Fibroblast of skin of back (primary cell): Measurements from ENCODE around the gene RBBP4.
"Not testable (repeated sequence)": the region's sequence is repeated elsewhere in the genome, so short reads cannot be mapped to it uniquely, and the experiment has no call there.

Experiments used
- DNase-seq: peaks from one replicate; pipeline ENCODE4 v3.0.0-alpha.2; 2013

Gene RBBP4

DNA sequence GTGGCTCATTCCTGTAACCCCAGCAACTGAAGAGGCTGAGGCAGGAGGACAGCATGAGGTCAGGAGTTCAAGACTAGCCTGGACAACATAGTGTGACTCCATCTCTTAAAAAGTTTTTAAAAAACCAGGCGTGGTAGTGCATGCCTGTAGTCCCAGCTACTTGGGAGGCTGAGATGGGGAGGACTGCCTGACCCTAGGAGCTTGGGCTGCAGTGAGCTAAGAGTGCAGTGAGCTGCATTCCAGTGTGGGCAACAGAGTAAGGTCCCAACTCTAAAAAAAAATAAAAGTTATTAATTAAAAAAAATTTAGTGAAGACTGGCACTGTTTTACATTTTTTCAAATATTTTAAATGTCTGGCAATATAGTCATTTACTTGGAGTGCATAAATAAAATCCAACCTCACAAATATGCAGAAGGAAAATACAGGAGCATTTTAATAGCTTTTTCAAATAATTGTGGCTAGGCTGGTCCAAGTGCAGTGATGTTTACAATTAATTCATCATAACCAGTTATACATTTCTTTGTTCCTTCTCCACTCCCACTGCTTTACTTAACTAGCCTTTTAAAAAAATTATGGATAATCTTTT, 11.4 kb upstream of the RBBP4 start:
- peak; percentile 86 for DNase-seq

DNA sequence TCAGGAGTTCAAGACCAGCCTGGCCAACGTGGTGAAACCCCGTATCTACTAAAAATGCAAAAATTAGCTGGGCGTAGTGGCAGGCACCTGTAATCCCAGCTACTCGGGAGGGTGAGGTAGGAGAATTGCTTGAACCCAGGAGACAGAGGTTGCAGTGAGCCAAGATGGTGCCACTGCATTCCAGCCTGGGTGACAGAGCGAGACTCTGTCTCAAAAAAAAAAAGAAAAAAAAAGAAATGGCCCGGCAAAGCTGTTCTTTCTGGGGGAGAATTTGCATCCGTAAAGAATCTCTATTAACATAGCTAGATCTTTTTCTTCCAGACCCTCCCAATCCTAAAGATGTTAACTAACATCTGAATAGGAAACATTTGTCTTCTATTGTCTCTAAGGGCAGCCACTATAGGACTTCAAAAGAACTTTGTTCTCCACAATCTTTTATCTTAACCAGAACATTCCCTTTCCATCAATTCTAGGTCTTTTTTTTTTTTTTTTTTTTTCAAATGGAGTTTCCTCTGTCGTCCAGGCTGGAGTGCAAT, 8.6 kb upstream of the RBBP4 start:
- not testable (repeated sequence) for DNase-seq

DNA sequence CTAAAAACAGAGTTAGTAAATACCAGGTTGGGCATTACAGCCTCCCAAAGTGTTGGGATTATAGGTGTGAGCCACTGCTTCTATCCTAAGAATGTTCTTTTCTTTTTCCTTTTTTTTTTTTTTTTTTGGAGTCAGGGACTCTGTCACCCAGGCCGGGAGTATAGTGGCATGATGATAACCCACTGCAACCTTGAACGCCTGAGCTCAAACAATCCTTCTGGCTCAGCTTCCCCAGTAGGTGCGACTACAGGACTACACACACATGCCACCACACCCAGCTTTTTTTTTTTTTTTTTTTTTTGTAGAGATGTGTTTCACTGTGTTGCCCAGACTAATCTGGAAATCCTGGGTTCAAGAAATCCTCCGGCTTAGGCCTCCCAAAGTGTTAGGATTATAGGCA, 6.6 kb upstream of the RBBP4 start:
- DNase-seq, result no peak

DNA sequence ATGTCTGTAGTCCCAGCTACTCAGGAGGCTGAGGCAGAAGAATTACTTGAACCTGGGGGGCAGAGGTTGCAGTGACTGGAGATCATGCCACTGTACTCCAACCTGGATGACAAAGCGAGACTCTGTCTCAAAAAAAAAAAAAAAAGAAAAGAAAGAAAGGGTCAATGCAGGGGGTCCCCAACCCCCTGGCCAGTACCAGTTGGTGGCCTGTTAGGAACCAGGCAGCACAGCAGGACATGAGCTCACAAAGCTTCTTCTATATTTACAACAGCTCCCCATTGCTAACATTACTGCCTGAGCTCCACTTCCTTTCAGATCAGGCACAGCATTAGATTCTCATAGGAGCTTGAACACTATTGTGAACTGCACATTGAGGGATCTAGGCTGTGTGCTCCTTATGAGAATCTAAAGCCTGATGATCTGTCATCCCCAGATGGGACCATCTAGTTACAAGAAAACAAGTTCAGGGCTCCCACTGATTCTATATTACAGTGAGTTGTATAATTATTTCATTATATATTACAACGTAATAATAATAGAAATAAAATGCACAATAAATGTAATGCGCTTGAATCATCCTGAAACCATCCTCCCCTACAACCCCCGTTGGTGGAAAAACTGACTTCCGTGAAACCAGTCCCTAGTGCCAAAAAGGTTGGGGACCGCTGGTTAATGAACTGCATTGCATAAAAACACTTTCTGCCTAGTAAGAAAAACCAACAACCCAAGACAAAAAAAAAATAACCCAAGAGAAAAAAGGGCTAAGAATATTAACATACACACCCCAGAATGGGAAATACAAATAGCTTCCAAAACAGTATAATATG, 3.5 kb upstream of the RBBP4 start:
- DNase-seq, result peak; percentile 4

DNA sequence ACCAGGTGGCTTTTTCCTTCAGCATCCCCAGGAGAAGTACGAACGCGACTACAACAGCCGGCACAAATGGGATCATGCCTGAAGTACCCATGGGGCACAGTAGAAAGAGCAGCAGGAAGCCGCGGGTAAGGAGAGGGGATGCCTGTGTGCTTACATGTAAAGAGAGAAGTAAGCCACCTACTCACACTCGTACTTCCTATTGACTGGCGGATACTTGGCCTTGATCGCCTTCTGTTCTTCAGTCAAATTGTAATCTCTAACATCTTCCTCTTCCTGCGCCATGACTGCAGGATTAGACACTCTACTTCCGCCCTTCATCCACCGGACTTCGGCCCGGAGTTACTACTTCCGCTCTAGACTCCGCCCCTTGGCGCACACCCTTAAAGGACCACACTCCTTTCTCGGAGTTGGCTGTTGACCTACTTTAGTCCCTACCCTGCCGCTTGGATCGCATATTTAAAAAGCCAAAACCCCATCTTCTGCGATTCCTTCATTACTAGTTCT, 708 bp upstream of the RBBP4 start, which contains the start of gene ZBTB8OS:
Gene ZBTB8OS, minus strand, starts transcription at position 303 of the 504 bp plus-strand sequence. Its CDS starts 21 bp downstream, at position 282.
- peak; percentile 94 for DNase-seq

DNA sequence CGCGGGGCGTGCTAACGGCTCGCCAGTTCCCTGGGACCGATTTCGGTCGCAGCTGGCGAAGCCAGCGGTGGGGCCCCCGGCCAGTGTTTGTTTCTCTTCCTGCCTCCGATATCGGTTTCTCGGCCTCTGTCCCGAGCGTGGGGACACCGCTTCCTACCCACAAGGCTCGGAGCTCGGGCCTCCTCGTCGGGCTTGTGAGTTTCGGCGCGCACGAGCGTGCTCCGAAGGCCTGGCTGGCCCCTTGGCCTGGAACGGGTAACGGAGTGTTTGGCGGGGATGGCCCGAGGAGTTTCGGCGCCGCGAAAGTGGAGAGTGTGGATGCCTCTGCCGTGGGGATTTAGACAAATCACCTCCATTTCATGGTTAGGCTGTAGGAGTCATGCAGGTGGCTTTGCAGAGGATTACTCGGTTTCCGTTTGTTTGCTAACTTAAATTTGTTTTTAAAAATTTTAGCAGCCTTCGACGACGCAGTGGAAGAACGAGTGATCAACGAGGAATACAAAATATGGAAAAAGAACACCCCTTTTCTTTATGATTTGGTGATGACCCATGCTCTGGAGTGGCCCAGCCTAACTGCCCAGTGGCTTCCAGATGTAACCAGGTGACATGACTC, 559 bp downstream of the RBBP4 start:
- no peak for DNase-seq

DNA sequence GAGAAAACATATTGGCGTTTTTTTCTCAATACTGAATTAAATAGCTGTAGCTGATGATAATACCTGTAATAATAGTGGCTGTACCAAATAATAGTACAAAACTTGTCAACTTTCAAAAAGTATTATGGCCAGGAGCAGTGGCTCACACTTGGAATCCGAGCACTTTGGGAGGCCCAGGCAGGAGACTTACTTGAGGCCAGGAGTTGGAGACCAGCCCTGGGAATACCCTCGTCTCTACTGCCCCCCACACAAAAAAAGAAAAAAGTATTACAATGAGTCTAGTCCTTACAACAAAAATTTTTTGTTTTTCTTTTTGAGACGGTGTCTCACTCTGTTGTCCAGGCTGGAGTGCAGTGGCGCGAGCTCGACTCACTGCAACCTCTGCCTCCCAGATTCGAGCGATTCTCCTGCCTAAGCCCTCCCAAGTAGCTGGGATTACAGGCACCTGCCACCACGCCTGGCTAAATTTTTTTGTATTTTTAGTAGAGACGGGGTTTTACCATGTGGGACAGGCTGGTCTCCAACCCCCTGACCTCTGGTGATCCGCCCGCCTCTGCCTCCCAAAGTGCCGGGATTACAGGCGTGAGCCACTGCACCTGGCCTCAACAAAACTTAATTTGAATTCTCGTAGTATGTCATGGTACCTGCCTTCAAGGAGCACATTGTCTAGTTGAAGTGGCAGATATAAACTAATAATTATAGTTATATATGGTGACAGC, 1.4 kb downstream of the RBBP4 start:
- no peak for DNase-seq

DNA sequence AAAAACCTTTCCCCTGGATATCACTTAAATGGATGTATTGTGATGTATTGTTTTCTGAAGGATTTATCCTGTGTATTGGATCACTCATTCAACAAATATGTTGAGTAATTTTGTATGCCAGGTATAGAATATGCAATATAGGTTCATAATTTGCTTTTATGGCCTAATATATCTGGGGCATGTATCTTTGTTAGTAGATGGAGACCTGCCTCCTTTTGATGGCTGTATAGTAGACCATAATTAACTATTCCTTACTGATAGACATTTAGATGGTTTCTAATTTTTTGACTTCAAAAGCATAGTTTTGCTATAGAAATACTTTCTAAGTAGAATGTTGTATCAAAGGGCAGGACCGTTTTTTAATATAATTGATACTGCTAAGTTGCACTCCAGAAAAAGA, 8.6 kb downstream of the RBBP4 start:
- DNase-seq, result no peak

DNA sequence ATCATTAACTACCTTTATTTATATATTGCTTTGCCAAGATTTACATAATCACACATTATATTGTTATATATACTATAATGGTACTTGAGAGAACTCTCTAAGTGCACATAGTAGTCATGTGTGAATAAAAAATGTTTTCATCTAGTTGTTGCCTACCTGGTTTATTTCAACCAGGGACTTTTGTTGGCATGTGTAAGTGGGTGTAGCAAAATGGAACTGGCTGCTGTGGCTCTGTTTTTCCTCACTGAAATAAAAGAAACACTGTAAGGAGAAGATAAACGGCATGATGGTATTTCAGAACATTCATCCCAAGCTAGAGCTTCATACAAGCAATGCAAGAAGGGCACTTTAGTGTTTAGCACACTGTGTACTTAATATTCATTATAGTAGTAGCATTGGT, 14.9 kb downstream of the RBBP4 start:
- no peak for DNase-seq

DNA sequence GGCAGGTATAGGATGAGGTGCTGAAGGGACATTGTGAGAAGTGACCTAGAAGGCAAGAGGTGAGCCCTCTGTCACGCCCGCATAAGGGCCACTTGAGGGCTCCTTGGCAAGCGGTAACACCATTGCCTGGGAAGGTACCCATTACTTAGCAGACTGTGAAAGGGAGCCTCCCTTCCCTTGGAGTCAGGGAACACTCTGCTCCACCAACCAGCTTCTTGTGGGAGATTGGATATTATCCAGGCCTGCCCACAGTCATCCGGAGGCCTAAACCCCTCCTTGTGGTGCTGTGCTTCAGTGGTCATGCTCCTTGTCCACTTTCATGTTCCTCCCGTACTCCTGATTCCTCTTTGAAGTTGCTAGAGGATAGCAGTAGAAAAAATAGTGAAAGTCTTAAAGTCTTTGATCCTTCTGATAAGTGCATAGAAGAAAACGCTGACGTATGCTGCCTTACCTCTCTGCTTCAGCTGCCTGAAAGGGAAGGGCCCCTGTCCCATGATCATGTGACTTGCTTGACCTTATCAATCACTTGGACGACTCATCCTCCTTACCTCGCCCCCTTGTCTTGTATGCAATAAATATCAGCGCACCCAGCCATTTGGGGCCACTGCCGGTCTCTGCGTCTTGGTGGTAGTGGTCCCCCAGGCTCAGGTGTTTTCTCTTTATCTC, 16.0 kb downstream of the RBBP4 start:
- DNase-seq, result no peak

DNA sequence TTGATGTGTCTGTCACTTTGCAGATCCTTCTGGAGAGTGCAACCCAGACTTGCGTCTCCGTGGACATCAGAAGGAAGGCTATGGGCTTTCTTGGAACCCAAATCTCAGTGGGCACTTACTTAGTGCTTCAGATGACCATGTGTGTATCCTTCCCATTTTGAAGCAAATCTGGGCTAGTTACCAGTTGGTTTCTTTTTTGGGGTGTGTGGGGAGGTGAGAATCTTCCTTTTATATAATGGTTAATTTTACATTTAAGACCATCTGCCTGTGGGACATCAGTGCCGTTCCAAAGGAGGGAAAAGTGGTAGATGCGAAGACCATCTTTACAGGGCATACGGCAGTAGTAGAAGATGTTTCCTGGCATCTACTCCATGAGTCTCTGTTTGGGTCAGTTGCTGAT, 17.7 kb downstream of the RBBP4 start:
- not testable (repeated sequence) for DNase-seq

DNA sequence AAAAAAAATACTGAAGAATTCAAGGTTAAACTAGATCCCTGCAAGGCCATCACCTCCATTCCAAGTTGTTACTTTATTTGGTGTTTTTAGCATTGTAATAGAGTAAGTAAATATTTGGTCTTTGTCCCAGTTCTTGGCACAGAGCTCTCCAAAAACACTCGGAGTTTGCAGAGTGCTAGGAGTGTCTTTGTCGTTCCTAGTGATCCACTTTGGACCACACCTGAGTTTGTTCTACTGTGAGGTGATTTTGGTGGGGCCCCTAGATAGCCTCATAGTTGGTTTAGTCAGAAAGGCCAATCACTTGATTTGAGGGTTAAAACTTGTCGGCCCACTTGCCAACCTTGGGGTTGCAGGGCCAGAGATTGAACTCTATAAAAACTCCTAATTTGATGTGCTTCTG, 25.9 kb downstream of the RBBP4 start:
- no peak for DNase-seq

DNA sequence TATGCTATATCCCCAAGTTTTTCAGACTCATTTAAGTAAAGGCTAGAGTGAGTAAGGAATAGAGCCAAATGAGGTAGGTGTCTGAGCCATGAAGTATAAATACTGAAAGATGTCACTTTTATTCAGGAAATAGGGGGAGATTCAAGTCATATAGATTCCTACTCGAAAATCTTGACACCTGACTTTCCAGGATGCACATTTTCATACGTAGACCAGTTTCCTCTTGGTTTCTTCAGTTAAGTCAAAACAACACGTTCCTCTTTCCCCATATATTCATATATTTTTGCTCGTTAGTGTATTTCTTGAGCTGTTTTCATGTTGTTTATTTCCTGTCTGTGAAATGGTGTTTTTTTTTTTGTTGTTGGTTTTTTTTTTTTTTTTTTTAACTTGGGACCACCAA, 29.0 kb downstream of the RBBP4 start:
- not testable (repeated sequence) for DNase-seq

DNA sequence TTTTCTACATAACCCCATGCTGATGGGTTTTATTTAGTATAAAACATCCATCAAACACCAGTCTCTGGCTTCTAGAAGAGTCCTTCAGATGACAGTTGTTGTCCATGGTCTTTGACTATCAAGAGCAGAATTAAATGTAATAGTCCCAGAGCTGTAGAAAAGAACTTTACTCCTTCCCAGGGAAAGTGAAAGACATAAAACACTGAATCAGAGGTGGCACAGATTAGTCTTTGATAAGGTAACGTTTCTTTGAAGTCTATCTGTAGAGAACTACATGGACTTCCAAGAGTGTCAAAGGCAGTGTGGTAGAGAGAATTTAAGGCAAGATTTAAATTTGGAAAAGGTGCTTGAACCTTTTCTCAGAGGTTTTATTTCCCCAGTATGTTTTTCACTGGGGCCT, 29.6 kb downstream of the RBBP4 start:
- DNase-seq, result no peak

DNA sequence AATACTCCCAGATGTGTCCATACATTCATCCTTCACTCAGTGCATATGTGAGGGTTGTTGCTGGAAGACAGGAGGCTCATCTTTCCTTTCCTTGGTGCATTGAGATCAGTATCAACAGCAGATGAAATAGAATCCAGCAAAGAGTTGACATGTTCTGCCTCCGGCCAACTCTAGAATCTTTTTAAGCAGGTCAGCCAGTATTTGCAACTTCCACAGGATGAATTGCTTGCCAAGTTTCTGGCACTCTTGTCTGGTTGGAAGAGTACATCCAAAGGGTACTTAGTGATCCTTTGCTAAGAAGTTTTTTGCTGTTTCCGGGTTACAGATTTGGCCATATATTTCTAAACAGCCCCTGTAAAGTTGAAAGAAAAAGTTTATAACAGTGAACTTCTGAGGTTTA, 30.5 kb downstream of the RBBP4 start:
- DNase-seq, result no peak

DNA sequence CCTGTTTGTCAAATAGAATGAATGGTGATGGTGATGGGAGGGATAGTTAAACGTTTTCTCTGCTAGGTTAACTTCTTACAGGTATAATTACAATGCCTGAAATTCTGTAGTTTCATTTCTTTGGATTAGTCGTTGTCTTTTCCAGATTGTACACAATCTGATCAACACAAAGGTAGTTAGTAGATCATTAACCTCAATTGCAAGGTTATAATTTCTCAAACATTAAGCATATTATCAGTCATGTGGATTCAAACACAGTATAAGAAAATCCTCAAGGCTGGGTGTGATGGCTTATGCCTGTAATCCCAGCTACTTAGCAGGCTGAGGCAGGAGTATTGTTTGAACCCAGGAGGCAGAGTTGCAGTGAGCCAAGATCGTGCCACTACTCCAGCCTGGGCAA, 31.0 kb downstream of the RBBP4 start:
- no peak for DNase-seq

DNA sequence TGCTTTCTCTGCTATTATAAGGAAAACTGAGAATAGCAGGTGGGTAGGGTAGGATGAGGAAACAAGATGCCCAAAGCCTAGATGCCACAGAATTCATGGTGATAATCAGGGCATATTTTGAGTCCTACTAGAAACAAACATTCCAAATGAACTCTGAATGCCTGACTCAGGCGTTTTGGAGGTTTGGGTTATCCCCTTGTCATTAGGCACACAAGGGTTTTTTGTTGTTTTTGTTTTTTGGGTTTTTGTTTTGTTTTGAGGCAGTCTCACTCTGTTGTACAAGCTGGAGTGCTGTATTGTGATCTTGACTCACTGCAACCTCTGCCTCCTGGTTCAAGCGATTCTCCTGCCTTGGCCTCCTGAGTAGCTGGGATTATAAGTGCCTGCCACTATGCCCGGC, 32.4 kb downstream of the RBBP4 start:
- DNase-seq, result no peak

DNA sequence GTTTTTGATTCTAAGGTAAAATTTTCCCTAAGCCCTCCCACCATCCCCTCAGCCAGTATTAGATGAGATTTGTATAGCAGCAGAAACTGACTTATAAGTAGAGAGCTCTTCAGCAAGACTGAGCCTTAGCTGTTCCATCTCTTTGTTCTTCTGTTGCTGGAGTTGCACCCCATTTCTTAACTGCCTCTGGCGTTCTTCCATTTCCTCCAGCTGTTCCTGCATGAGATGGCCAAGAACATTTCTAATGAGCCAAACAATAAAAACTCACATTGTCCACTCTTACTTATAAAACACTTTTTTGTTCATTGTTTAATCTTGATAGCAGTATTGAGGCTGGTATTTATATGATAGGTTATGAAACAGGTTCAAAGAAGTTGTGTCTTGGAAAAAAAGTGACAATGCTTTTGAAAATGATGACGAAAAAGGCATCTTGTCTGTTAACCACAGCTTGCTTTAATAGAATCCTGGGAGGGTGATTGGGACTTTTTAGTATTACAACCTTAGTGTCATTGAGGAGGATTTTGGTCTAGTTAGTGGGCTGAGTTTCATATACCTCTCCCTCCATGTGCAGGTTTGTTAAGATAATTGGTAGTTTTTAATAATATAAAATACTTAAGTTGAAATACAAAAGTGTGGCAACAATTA, 33.3 kb downstream of the RBBP4 start:
- DNase-seq, result no peak

DNA sequence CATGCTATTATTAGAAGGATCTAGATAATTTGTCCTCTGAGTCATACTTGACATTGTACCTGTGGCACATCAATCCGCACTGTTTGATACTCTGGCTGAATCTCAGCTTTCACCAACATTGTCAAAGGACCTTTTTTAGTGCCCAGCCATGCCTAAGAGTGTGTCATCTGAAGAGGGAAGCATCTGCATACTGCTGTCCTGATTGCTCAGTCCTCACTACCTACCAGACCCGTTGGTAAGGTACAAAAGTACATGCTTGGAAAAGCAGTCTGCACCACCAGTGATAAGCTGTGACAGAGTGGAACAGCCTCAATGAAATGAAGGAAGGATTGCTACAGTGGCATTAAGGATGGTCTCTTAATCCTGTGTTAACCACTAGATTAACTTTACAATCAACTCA, 34.5 kb downstream of the RBBP4 start:
- DNase-seq, result no peak

DNA sequence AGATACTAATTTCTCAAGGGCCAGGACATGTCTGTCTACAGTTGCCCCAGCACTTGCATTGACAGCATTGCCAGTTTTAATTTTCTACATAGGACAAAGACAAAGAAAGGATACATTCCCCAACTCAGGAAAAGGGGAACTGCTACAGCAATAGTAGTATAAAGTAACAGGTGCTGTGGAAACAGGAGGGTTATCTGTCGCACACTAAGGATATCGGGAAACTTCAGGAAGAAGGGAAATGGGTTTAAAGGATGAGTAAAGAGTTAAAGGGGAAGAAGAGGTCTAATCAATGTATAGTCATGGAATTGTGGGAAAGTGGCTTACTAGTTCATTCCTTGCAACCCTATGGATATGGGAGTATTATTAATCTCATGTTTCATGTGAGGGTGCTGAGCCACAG, 35.4 kb downstream of the RBBP4 start:
- no peak for DNase-seq

DNA sequence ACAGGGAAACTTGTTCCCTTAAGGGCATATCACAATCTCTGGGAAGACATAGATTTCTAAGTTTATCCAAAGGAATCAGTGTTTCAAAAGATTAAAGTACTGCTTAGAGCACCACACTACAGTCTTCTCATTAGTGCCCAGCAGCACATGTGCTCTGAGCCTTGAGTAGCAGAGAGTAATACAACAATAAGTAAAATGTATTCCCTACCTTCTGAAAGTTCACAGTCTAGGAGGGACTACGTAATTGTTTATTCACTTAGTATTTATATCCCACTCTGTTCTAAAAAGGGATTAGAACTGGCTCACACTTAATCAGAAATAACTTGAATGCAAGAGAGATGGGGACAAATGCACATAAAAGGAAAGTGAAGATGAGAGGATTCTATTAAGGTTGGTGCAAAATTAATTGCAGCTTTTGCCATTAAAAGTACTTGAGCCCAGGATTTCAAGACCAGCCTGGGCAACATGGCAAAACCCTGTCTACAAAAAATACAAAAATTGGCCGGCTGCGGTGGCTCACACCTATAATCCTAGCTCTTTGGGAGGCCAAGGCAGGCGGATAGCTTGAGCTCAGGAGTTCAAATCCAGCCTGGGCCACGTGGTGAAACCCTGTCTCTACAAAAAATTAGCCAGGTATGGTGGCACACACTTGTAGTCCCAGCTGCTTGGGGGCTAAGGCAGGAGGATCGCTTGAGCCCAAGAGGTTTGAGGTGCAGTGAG, 42.6 kb downstream of the RBBP4 start:
- DNase-seq, result no peak
